RPMI8226 (cell line): ENCODE data around the gene AKNA.

ENCODE experiments used
- DNase-seq: peaks from one replicate; pipeline ENCODE4 v3.0.0-alpha.2; 2015

AKNA gene

GRCh38 chr9:114356792-114357191 is 31.0 kb downstream of the AKNA start:
- no peak for DNase-seq

- DNase-seq = no peak
These were observed 32.0 kb downstream of the AKNA start for GRCh38 chr9:114355821-114356220.

- DNase-seq = no peak
These were observed 35.9 kb downstream of the AKNA start for GRCh38 chr9:114351932-114352331.

- no peak for DNase-seq
These were observed 37.0 kb downstream of the AKNA start for GRCh38 chr9:114350636-114351401.

- no peak for DNase-seq
These were observed 37.9 kb downstream of the AKNA start for GRCh38 chr9:114349713-114350480.

- no peak for DNase-seq
These were observed 38.8 kb downstream of the AKNA start for GRCh38 chr9:114348906-114349482.

GRCh38 chr9:114348261-114348905 is 39.4 kb downstream of the AKNA start:
- no peak for DNase-seq

- no peak for DNase-seq
These were observed 40.1 kb downstream of the AKNA start for GRCh38 chr9:114347675-114348074.

- no peak for DNase-seq
These were observed 41.6 kb downstream of the AKNA start for GRCh38 chr9:114346146-114346545.

- no peak for DNase-seq
These were observed 42.2 kb downstream of the AKNA start for GRCh38 chr9:114345493-114346065.

- DNase-seq = no peak
These were observed 43.1 kb downstream of the AKNA start for GRCh38 chr9:114344692-114345091.

- no peak for DNase-seq
These were observed 43.6 kb downstream of the AKNA start for GRCh38 chr9:114344188-114344566.

GRCh38 chr9:114343471-114344187 is 44.2 kb downstream of the AKNA start:
- no peak for DNase-seq

GRCh38 chr9:114342755-114343440 is 44.9 kb downstream of the AKNA start:
- no peak for DNase-seq

GRCh38 chr9:114341991-114342390 is 45.8 kb downstream of the AKNA start:
- no peak for DNase-seq

- no peak for DNase-seq
These were observed 46.5 kb downstream of the AKNA start for GRCh38 chr9:114341152-114341830.

- DNase-seq = peak; percentile 57
These were observed 48.5 kb downstream of the AKNA start for GRCh38 chr9:114339130-114339908.

GRCh38 chr9:114338187-114338586 is 49.6 kb downstream of the AKNA start:
- no peak for DNase-seq

GRCh38 chr9:114336699-114337395 is 50.9 kb downstream of the AKNA start:
- DNase-seq = no peak

GRCh38 chr9:114336157-114336556 is 51.6 kb downstream of the AKNA start:
- DNase-seq = no peak
